GM21381 (cell line): Measurements from ENCODE around the gene BHLHE40.
A peak's percentile ranks its signal among the peaks of the same experiment; 100 is the strongest.

Experiments used
- ATAC-seq: cut with Tn5 transposase; IDR thresholded peaks from one replicate; pipeline ENCODE4 v1.9.1; 2021; ENCODE audit warnings: mild to moderate bottlenecking, moderate library complexity; ENCODE audit not compliant: unreplicated experiment

The BHLHE40 gene

DNA sequence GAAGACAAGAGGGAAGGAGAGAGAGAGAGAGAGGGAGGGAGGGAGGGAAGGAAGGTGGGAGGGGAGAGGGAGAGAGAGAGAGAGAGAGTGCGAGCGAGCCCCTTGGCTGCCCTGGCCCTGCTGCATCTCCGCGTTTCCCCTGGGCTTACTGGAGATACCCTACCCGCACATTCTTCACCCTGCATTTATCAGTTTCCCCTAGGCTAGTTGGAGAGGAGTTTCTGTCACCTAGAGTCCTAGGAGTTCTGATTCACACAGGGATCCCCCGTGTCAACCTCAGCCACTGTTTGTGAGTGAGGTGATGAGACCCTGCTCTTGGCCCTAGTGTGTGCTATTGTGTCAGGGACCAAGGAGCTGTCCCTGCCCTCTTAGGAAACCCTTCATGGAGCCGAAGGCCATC is 18.7 kb downstream of the BHLHE40 start:
- ATAC-seq, result no peak

DNA sequence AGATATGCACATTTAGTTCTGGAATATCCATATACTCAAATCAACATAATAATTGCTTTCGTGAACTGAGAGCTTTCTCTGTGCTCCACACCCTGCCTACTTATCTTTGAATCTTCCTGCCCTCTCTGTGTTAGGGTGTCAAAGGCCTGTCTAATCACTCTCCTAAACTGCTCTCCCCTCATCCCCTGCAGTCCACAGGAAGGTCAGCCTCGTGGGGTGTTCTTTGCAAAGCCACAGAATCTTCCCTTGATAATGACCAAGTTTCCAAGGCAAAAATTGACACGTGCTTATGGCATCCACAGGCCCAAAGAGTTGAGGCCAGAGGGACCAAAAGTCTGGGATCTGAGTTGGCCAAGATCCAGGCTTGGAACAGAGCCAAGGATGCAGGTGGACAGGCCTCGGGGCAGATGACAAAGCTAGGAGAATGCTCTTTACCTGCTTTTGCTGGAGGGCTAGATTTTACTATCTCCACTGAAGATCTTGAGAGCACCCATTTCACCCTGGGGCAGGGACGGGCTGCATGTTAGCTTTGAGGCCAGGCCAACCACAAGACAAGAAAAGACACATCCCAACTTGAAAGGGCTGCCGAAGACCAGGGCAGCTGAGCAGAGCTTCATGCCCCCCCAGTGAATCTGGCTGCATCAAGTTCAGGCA is 20.4 kb downstream of the BHLHE40 start:
- no peak for ATAC-seq

DNA sequence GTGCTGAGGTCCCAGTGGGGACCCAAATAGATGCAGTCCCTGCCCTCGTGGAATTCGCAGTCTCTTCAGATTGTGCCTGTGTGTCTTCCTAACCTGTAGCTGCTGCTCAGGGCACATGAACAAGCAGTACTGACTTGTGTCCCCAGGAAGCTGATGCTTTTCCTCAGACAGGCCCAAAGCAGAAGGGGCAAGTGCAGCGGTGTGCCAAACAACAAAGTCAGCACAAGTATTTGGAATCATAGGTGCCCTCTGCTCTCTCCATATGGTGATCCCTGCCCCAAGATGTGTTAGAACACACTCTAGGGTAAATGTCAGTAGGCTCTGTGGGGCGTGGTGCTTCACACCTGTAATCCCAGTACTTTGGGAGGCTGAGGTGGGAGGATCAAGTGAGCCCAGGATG is 21.9 kb downstream of the BHLHE40 start:
- no peak for ATAC-seq

DNA sequence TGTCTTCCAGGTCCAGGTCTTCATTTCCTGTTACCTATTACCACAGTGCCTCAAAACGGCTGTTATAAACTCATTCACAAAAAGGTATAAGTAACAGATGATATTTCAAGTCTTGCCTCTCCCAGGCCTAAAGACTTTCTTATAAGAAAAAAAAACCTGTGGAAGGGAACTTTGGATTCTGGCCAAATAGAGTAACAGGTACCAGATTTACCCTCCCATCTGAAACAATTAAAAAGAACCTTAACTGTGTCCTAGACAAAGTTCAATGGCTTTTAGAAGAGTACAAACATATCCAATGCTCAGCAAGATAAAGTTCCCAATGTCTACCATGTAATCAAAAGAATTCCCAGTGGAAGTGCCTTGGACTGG is 22.6 kb downstream of the BHLHE40 start:
- ATAC-seq, result no peak

DNA sequence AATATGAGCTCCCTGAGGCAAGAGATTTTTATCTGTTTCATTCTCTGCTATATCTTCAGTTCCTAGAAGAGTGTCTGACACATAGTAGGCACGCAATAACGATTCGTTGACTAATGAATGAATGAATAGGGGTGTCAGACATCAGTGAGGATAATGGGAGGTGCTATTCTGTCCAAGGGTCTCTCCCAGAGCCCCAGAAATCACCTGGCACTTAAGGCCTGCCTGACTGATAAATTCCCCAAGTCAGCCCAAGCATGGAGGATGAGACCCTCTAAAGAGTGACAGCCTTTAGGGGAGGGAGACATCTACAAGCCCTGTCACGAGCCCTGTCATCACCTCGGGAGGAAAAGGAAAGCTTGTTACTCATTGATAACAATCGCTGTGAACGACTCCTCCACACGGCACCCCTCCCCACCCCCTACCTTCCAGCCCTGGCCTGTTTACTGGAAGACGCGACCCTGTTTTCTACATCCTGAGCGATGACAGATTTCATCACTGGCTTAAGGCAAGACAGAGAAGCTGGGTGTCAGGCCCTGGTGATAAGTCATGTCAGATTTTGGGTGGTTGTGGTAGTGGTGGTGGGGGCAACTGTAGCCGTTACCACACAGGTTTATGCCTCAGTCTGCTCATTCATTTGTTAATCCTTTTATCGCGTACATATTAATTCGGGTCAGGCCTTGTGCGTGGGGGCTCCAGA is 23.1 kb downstream of the BHLHE40 start:
- ATAC-seq, result no peak

DNA sequence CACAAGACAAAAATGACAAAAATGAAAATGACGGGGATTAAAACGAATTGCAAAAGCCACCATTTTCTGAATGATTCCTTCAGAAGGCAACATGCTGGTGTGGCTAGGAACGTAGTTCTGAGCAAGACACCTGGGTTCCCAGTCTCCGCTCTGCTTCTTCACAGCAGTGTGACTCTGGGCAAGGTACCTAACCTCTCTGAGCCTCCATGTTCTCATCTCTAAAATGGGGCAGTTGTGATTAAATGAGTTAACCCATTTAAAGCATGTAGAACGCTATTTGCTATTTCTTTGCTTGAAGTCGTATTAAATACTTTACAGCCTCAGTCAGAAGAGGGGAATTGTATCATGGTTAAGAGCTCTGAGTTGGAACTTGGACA is 23.6 kb downstream of the BHLHE40 start:
- ATAC-seq, result no peak

DNA sequence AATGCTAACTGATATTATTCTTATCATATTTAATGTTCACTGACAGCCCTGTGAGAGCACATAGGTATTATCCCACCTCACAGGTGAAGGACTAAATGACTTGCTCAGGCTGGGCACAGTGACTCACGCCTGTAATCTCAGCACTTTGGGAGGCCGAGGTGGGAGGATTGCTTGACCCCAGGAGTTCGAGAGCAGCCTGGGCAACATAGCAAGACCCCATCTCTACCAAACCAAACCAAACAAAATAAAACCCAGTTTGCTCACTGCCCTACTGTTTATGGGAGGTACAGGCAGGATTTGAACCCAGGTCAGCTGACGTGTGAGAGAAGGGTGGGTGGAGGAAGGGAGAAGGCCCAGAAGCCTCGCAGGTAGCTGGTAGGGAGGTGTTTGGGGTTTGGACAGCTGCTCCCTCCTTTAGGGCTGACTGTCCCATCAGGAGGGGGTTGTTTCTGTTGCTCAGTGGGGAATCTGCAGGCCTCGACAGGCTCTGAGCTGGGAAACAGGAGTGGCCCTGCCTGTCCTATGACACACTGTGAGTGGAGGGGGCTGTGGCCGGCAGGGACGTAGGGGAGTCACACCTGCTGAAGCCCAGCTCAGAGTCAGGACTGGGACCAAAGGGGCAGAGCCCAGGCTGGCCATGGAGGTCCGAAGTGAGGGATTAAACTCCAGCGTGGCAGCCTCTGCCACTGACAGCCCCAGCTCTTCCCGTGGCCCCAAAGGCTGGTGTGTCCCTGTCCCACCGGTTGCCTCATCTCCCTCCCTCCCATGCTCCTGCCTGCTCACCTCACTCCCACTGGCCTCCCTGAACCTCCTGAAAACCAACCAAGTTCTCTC is 25.3 kb downstream of the BHLHE40 start:
- no peak for ATAC-seq

DNA sequence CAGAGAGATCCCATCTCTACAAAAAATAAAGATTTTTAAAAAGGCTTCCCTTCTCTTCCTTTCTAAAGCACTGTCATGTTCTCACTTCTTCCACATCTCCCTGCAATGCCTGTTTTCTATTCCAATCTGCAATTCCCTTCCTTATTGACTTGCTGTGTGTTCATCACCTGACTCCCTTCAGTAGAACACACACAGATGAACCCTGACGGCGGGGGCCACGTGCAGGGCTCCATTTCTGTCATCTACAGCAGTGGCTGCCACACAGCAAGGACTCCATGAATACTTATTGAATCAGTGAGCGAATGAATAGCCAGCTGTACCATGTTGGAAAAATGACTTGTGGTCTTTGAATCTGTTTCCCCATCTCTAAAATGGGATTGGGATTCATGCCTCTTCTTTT is 26.1 kb downstream of the BHLHE40 start:
- no peak for ATAC-seq

DNA sequence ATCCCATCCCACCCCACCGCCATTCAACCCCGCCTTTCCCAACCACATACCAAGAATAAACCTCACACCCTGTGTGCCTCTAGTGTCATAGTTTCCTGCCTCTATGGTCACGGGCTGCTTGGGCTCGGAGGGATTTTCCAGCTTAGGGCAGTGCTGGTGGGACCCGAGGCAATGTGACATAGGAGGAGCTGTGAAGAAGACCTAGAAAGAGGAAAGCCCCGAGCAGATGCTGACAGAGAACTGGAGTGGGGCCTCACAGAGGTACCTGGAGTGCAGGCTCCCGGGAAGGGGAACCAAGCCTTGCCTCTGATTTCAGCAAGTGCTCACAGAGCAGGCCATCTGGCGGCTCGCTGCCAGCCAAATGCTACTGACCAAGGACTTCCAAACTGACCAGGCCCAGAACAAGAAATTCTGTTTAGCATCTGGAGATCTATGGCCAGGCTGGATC is 27.5 kb downstream of the BHLHE40 start:
- peak; percentile 66 for ATAC-seq

DNA sequence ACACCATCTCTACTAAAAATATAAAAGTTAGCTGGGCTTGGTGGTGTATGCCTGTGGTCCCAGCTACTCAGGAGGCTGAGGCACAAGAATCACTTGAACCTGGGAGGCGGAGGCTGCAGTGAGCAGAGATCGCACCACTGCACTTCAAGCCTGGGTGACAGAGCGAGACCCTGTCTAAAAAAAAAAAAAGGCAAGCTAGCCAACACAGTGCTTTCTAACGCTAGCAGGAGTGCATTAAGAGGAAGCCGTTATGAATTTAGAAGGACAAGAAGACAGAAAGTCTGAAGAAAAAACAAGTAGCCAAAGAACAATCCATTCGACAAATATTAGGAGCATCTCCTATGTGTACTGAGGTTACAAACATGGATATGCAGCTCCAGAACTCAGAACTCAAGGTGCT is 28.6 kb downstream of the BHLHE40 start:
- ATAC-seq, result no peak

DNA sequence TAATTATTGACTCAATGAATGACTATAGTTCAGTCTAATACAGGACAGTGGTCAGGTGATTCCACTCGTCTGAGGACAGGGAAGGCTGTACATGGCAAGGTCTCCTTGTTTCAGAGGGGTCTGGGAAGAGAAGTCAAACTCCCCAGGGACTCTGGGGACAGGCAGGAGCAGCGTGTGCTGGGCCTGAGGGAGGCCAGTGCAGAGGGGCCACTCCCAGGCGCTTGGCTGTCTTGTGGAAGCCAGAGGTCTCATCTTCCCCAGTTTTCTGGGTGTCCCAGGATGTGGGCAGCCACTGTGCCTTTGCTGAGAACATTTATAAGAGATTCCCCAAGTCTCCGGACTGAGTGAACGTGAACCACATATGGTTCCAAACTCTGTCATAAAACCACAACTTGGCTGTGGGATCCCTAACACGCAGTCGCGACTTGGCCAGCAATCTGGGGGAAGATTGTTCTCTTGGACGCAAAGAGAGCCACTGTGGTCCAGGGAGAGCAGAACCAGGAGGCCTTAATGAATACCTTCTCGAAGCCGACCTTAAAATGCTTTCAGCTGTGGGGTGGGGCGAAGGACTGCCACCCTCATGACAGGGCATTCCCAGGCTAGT is 30.4 kb downstream of the BHLHE40 start:
- no peak for ATAC-seq

DNA sequence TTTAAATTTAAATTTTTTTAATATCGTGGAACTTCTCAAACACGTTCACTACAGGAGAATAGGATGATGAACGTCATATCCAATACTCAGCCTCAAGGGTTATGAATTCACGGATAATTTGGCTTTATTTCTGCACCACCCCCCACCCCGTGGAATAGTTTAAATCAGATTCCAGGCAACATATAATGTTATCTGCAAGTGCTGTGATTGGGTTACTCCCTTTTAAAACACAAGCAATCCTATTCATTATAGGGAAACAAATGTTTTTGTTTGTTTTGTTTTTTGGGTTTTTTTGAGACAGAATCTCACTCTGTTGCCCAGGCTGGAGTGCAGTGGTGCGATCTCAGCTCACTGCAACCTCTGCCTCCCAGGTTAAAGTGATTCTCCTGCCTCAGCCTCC is 30.9 kb downstream of the BHLHE40 start:
- ATAC-seq, result no peak

DNA sequence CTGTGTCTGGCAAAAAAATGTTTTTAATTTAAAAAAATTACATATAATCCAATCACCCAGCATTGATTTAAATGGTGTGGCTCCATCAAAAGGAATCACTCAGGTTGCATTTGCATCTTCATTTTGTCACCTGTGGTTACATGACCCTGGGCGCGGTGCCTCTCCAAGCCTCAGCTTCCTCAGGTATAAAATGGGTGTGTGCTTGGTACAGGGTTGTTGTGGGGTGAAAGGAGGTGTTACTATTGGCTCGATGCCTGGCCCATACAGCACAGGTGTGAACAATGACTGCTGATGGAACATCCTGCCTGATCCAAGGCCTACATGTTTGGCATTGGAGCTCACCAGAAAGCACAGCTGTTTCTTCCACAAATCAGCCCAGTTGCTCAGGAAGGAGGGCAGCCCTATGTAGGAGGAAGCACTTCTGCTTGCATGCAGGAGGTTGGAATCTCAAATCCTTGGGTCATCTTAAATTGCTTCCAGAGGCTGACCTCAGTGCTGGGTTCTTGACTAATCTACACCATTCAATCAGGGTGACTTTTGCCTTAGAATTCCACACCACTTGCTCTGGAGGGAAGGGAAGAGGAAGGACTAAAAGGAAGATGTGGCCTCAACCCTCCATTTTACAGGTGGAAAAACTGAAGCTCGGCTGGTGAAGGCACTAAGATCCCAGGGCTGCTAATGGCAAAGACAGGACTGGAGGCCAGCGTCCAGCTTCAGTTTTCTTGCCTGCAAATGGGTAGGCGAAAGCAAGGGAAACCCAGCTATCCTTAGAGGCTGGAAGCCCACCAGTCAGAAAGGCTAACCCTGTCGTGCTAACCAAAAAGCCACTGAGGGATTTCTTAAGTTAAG is 31.7 kb downstream of the BHLHE40 start:
- ATAC-seq, result no peak

DNA sequence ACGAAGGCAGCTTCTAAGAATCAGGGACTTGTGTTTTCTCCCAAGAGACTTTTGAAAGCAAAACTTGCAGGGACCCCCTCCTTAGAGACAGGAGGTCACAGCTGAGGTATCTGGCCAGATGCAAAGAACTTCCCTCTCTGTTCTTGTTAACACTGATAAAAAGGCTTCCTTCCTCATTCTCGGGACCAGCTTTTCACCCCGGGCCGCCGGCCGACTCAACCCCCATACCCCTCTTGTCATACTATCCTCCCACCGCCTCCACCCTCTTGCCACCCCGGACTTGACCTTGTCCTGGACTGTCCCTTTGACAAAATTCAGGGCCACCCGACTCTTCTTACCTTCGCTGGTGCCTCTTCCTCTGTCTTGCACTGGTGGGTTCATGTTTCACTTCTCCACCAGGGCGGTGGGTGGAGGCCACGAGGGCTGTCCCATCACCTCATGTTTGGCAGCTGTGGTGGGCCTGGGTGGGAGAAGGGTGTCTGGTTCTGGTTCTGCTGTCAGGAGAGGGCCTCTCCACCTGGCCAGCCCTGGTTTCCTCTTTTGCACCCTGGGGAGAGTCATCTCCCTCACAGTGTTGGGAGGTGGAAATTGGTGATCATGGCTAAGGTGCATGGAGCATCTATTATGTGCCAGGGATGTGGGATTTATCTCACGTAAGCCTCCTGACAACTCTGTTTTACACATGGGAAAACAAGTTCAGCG is 32.5 kb downstream of the BHLHE40 start:
- peak; percentile 49 for ATAC-seq

DNA sequence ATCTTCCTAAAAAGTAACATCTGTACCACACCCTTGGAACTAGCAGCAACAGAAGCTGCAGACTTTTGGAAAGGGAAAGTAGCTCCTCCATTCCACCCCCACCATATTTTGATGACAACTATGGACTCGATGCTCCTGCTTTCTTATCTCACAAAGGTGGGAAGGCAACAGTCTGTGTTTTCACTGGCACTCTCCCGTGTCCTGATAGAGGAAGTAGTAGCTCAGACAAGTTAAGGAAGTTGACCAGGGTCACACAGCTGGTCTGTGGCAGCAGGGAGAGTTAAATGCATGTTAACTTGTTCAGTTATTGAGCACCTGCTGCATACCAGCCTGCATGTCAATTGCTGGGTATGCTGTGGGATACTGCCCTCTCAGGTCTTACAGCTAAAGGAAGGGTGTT is 33.1 kb downstream of the BHLHE40 start:
- no peak for ATAC-seq

DNA sequence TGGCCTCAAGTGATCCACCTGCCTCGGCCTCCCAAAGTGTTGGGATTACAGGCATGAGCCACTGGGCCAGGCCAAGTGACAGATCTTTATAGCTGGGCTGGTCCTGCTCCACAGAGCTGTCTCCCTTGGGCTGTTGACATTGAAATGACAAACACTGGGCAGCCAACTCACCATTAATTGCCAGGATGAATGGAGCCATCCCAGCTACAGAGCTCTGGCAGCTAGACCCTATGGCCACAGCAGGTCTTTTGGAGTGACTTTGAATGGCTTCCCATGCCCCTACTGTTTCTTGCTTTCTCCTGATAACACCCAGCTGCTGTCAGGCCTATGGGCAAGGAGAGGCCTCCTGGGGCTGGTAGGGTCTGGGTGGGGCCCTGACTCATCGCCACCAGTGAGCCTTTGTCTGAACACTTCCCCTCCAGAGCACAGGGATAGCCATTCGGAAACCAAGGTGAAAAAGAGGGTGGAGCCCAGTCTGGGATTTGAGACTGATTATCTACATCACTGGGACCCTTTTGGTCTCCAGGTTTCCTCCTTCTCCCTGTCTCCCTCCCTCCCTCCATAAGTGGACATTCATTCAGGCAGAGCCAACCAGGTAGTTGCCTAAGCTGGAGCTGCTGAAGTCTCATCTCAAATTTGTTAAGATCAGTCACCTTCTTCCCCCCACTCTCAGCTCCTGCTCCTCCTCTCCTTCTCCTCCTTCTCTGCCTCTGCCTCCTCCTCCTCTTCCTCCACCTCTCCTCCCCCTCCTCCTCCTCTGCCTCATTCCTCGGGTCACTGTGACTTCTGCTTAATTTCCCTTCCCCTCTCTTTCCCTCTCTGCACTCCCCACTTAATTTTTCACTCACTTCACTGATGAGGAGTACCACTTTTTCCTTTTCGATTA is 34.0 kb downstream of the BHLHE40 start:
- no peak for ATAC-seq

DNA sequence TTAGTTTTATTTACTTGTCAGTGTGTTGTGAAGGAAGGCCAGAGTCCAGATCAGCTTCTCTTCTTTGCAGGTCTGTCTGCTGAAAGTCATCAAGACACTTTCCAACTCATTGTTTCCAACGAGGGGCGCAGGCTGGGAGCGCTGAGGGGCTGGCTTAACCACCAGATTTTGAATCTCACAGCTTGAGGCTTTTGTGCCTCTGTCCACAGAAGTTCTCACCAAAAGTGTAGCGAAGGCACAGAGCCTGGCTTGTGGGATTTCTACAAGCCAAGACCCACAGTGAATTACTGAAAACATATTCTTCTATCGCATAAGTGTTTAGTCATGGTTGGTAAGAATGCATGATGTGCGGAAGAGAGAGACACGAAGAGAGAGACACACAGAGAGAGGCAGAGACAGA is 35.2 kb downstream of the BHLHE40 start:
- no peak for ATAC-seq

DNA sequence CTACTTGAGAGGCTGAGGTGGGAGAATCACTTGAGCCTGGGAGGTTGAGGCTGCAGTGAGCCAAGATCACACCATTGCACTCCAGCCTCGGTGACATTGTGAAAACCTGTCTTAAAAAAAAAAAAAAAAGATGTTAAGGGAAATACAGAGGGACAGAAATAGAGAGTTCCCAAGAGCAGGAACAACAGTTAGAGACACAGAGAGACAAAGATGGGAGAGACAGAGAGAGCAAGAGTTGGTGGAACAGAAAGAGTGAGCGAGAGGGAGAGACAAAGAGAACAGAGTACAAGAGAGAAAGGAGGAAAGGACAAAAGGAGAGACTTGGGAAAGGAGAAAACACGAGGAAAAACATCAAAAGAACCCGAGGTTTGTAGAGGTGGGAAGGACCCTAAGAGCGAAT is 35.8 kb downstream of the BHLHE40 start:
- no peak for ATAC-seq
